ENCODE measurements around the gene ANAPC5.
"Not testable (repeated sequence)": the region's sequence is repeated elsewhere in the genome, so short reads cannot be mapped to it uniquely, and the experiment has no call there.

The ANAPC5 gene

GRCh38 chr12:121283841-121284240 is 68.4 kb downstream of the ANAPC5 start:
- no peak for DNase-seq

GRCh38 chr12:121283388-121283787 is 68.8 kb downstream of the ANAPC5 start:
- no peak for DNase-seq

DNA sequence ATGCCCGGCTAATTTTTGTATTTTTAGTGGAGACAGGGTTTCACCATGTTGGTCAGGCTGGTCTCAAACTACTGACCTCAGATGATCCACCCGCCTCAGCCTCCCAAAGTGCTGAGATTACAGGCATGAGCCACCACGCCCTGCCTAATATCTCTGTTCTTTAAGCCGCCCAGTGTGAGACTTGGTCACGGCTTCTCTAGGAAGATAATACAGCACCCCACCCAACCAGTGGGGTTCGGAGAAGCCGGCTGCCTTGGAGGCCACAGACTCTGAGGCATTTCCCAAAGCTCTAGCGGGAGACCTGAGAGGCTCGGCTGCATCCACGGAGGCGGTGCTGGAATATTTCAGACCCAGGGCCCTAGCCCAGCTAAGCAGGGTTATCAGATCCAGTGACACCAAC is 69.3 kb downstream of the ANAPC5 start:
- DNase-seq: not testable (repeated sequence)

DNA sequence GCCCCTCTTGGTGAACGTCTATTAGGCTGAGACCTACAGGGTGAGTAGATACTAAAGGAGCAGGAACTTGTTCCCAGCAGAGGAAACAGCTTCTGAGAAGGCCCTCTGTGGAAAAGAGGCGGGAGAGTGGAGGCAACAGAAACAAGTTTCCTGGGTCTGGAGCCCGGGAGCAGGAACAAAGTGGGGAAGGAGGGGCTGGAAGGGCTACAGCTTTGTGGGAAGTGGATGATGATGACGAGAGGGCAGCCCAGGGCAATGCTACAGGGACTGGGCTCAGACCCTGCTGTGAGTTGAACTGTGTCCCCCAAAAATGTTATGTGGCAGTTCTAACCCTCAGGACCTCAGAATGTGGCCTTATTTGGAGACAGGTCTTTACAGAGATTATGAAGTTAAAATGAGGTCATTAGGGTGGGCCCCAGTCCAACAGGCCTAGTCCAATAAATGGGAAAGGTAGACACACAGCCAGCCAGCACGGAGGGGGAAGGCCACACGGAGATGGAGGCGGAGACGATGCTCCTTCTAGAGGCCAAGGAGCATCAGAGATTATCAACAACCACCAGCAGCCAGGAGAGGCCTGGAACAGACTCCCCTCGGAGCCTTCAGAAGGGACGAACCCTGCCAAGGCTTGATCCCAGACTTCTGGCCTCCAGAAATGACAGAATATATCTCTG is 70.0 kb downstream of the ANAPC5 start:
- no peak for DNase-seq

- DNase-seq: not testable (repeated sequence)
Measured at GRCh38 chr12:121281116-121281515, 71.1 kb downstream of the ANAPC5 start.

DNA sequence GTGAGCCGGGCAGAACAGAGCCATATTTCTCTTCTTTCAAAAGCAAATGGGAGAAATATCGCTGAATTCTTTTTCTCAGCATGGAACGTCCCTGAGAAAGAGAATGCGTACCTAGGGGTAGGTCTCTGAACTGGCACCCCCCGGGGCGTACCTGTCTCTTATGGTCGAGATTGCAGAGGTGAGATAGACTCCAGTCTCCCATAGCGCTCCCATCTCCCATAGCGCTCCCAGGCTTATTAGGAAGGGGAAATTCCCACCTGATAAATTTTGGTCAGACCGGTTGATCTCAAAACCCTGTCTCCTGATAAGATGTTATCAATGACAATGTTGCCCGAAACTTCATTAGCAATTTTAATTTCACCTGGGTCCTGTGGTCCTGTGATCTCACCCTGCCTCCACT is 71.7 kb downstream of the ANAPC5 start:
- DNase-seq: not testable (repeated sequence)

DNA sequence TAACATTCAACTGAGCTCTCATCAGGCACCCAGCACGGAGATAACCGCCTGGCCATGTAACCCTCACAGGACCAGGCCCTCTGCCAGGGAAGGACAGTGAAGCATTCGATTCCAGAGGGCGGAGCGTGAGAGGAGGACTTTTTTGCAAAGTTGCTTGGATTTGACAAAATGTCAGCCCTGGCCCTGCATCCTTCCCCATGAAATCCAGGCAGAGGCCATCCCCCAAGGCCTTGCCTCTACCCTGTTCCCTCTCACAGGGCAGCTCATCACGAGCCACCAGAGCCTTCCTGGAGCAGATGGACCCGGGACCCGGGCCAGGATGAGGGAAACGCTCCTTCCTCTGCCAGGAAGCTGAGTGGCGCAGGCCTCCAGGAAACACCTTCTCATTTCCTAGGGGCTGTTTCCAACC is 72.7 kb downstream of the ANAPC5 start:
- DNase-seq: no peak

GRCh38 chr12:121279071-121279375 is 73.2 kb downstream of the ANAPC5 start:
- peak; percentile 37 for DNase-seq

GRCh38 chr12:121278169-121279070 is 73.8 kb downstream of the ANAPC5 start:
- DNase-seq: no peak

GRCh38 chr12:121277374-121277759 is 74.8 kb downstream of the ANAPC5 start:
- no peak for DNase-seq

DNA sequence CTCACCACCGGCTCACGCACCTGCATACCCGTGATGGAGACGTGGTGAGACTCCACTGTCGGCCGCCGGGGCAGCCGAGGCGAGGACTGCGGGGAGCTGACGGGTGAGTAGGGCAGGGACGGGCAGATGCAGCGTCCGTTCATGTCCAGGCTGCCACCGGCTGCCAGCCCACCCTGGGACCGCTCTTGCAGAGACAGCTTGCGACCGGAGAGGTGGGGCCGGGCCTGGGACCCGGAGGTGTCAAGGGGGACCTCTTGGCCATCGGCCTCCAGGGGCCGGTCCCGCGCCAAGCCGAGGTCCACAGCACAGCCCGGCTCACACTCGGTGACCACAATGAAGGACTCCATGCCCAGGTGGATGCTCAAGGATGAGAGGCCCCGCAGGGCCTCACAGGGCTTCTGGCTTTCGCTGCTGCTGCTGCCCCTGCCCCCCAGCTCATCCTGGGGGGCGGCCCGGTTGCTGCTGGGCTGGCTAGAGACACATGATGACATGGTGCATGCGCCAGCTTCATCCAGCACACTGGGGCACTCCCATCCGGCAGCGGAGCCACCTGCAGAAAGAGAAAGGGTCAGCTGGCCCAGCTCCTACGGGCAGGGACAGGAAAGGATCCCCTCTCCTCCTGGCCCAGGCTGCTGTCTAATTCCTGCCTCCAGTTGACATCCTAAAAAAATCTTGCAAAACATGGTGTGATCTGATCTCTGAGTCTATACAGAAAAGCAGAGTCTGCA is 78.0 kb downstream of the ANAPC5 start:
- no peak for DNase-seq

DNA sequence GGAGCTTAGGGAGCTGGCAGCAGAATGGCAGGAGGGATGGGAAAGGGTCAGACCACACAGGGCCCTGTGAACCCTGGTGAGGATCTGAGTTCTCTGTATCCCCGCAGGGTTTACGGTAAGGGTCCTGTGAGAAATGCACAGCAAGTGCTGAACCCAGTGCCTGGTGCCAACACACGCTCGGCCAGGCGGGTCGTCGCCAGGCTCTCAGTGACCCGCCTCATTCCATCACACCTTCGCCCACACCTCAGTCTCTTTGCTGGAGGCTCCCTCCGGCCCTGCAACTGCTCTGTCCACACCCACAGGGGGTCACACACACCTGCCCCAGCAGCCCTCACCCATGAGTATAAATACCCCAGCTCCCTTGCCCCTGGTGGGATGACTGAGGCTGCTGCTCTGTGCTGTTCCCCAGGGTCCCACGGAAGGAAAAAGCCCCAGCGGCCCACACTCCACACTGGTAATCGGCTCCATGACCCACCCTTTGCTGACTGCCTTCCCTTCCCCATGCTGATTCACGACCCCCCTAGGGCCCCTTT is 78.8 kb downstream of the ANAPC5 start:
- DNase-seq: no peak

DNA sequence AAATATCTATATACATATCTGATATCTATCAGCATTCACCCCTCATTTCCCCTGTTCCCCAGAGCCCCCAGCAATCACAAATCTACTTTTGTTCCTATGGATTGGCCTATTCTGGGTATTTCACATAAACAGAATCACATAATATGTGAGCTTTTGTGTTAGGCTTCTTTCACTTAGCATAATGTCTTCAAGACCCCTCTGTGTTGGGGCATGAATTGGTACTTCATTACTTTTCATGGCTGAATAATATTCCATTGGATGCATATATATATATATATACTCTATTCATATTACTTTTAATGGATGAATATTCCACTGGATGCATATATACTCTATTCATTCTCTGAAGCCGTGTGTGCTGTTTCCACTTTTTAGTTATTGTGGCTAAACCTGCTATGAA is 84.4 kb downstream of the ANAPC5 start:
- no peak for DNase-seq

GRCh38 chr12:121264951-121265515 is 87.2 kb downstream of the ANAPC5 start:
- no peak for DNase-seq

- no peak for DNase-seq
Measured at GRCh38 chr12:121264135-121264534, 88.1 kb downstream of the ANAPC5 start.

DNA sequence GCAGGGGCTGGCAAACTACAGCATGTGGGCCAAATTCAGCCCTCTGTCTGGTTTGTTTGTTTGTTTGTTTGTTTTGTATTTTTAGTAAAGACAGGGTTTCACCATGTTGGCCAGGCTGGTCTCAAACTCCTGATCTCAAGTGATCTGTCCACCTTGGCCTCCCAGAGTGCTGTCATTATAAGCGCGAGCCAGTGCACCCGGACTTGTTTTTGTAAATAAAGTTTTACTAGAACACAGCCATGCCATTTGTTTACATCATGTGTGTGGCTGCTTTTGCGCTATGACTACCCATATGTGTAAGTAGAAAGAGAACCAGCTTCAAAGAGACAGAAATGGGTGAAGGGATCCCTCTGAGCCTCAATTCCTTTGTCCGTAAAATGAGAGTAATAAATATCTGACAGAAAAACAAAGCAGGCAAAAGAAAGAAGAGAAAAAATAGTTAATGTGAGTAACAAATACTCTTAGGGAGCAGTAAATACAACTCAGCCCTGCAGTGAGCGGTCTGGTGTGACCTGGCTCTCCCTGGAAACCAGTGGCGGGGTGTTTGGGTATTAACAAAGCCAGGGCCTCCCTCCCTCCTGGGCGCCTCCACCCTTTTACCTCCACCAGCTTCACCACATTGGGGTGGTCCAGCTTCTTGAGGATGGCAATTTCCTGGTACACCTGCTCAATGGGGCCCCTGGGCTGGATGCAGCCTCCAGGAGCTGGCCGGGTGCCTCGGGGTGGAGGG is 88.8 kb downstream of the ANAPC5 start:
- DNase-seq: no peak

DNA sequence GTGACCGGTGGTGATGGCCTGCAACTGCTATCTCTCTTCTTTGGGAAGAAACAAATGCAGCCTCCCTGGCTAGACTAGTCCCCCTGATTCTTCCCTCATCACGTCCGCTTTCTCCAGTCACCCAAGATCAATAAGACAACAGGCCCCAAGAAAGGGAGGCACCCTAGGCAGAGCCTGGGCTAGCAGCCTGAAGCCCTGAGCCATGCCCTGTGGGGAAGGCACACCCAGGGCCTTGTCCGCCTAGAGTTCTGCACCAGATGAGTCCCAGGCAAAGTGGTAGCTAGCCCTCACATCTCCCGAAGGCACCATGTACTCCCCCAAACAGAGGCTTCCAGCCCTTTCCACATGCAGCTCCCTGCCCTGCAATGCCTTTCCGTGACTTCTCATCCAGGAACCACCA is 90.8 kb downstream of the ANAPC5 start:
- no peak for DNase-seq

- no peak for DNase-seq
Measured at GRCh38 chr12:121260091-121260490, 92.1 kb downstream of the ANAPC5 start.

DNA sequence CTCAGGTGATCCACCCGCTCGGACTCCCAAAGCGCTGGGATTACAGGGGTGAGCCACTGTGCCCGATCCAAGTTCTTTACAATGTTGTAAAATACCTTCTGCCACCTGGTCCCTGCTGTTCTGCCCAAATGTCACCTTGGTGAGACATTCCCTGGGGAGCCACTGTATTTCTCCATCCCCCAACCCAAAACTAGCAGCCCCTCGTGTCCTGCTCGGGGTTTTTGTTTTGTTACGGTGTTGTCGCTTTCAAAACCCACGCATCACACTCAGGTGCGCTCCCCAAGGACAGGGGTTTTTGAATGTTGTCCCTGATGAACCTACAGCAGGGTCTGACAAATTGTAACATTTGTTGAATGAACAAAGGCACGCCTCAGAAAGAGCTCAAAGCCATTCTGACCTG is 93.1 kb downstream of the ANAPC5 start:
- no peak for DNase-seq

Measured in kidney glomerular epithelial cell (primary cell).